GM12892 (cell line): ENCODE results near the gene AVL9.

Experiments used
- POLR2A ChIP-seq: IDR thresholded peaks from 2 replicates; pipeline ENCODE4 v1.6.1; 2011; ENCODE audit warnings: low read depth, low read length, control low read depth
- TAF1 ChIP-seq: IDR thresholded peaks from 2 replicates; pipeline ENCODE4 v1.6.1; 2011; ENCODE audit warnings: low read depth, mild to moderate bottlenecking, control low read depth, low read length, borderline replicate concordance

GRCh38 chr7:32560075-32560474 is 64.8 kb downstream of the AVL9 start:
- TF ChIP-seq TAF1 (no peak), POLR2A (no peak)
